ENCODE measurements around the gene HGF.
A peak's percentile ranks its signal among the peaks of the same experiment; 100 is the strongest.
"Not testable (repeated sequence)": the region's sequence is repeated elsewhere in the genome, so short reads cannot be mapped to it uniquely, and the experiment has no call there.

HGF gene

DNA sequence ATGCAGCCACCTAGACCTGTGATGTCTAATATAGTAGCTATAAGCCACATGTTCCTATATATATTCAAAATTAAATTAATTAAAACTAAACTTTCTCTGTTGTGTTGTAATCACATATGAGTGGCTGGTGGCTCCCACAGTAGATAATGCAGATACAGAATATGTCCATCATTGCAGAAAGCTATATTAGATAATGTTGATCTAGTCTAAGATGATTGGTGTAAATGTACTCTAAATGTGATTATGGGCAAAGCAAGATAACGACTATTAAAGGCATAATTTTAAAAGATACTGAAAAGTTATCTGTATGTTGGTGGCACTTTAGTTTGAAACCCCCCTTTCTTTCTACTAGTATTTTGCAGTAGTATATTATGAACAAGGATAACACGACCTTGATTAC lies 5.7 kb upstream of the HGF start:
- no peak for DNase-seq

- DNase-seq = no peak
Observed at GRCh38 chr7:81774551-81774950, 4.7 kb upstream of the HGF start.

GRCh38 chr7:81770728-81771223 lies 929 bp upstream of the HGF start:
- DNase-seq = no peak

- DNase-seq = no peak
Observed at GRCh38 chr7:81768951-81769778, 682 bp downstream of the HGF start.

DNA sequence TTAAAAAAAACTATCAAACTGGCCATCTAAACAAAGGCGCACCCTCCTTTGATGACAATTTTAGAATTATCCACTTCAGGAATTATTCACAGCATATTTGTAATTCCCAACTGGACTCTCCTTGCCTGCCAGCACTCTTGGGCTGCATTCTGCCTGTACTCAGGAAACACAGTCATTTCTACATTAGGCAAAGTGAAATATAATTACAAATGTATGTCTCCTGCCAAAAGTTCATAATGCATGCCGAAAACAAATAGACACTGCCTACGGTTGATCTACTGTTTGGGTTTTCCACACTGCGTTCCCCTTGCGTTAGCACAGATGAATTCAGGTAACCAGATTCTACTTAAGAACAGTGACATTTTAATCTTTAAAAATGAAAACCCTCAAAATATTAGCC lies 1.9 kb downstream of the HGF start:
- no peak for DNase-seq

DNA sequence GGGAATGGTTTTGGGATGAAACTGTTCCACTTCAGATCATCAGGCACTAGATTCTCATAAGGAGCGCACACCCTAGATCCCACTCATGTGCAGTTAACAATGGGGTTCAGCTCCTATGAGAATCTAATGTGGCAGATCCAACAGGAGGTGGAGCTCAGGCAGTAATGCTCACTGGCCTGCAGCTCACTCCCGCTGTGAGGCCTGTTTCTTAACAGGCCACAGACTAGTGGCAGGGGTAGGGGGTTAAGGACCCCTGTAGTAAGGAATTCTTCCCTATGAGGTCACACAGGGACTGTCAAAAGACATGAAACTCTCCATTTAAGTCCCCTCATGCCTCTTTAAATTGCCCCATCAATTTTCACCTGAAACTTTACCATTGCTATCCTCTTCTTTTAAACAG lies 8.0 kb downstream of the HGF start:
- DNase-seq = no peak

DNA sequence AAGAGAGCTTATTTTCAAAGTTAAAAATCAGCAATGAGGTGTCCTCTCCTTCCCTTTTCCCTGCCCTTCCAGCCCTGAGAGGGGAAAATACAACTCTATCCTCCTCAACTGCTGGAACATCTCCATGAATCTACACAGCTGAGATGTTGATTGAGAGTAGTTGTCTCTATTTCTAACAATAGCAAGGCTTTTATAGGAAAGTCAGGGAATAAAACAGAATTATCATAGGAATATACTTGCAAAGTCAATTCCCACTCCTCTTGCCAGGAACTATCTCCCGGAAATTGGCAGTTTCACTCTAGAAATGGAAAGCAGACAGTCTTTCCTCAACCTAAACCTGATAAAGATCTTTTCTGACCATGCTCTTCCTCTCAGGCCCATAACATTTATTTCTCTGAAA lies 8.8 kb downstream of the HGF start:
- no peak for DNase-seq

- DNase-seq = no peak
Observed at GRCh38 chr7:81754918-81755696, 14.7 kb downstream of the HGF start.

GRCh38 chr7:81753392-81753791 lies 16.5 kb downstream of the HGF start:
- no peak for DNase-seq

DNA sequence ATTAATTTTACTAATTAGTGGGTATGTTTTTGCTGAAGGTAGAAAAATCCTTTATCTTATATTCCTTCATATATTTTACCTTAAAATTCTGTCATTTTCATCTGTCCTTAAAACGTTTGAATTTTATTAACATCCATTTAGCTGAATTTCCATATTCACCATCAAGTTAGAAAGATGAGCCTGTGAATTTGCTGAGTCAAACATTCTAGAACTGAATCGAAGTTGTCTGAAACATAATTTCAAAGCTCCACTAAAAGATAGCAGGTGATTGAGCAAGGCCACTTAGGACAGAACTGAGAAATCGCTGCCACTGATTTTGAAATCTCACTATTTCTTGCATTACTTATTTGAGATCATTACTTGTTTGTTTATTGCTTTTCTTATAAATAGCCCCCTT lies 17.5 kb downstream of the HGF start:
- no peak for DNase-seq

DNA sequence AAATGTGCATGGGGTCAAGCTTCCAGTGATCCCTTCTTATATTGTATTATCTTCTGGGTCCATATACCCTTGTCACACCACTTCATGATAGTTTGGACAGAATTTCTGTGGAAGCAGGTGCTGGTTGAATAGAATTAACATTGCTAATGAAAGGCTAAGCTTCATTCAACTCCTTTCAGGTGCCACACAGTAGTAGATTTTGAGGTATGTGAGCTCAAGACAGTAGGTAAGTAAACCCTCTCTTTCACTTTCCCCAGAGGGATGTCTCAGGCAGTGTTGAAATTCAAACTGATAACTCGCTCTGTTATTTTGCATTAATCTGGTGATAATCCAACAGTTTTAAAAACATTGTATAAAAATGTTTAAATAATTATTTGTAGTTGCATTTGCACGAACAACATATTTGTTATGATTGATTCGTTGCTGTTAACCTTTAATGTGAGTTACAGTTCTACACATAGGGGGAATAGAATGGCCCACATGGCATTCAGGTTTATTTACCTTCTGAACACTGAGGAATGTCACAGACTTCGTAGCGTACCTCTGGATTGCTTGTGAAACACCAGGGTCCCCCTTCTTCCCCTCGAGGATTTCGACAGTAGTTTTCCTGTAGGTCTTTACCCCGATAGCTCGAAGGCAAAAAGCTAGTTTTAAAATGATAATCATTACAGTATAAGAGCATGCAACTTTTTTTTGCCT lies 18.1 kb downstream of the HGF start:
- DNase-seq = no peak

- DNase-seq = no peak
Observed at GRCh38 chr7:81745637-81746036, 24.2 kb downstream of the HGF start.

DNA sequence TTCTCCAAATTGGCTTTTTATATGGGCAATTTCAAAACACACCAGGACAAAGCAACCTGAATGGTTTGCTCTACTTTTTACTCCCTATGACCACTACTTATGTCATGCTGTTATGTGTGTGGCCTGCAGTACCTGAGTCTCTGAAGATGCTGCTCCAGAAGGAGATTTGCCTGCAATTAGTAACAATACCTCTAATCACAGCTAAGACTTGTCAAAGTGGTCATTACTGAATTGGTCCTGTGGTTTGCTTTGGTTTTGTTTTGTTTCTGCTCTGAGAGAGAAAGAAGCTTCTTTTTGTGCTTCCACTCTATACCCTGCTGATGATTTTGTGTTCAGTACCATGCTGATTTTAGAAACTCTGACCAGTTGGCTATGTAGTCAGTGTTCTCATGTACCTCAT lies 25.5 kb downstream of the HGF start:
- DNase-seq = no peak

GRCh38 chr7:81743665-81744064 lies 26.2 kb downstream of the HGF start:
- DNase-seq = no peak

- no peak for DNase-seq
Observed at GRCh38 chr7:81743201-81743600, 26.6 kb downstream of the HGF start.

DNA sequence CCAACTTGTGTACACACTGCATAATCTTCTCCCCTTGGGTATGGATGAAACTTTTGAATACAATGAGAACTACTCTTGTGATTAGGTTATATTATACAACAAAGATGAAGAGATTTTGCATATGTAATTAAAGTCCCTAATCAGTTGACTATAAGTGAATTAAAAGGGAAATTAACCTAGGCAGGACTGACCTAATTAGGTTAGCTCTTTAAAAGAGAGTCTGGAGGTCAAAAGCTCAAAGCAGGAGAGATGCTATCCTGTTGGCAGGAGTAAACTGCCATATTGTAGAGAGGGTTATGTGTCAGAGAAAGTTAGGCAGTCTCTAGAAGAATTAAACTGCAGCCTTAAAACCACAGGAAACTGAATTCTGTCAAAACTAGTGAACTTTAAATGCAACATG lies 29.4 kb downstream of the HGF start:
- no peak for DNase-seq

GRCh38 chr7:81736091-81736490 lies 33.8 kb downstream of the HGF start:
- no peak for DNase-seq

DNA sequence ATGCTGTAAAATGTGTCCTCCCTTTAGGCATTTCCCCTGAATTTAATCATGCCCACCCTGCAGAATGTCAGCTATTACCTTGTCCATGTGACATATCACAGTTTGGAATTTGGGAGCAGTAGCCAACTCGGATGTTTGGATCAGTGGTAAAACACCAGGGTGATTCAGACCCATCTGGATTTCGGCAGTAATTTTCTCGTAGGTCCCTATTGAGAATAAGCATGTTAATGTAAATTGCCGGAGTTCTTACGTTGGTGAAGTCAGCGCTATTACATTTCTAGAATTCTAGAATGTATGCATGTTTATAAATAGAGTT lies 44.1 kb downstream of the HGF start:
- DNase-seq = no peak

DNA sequence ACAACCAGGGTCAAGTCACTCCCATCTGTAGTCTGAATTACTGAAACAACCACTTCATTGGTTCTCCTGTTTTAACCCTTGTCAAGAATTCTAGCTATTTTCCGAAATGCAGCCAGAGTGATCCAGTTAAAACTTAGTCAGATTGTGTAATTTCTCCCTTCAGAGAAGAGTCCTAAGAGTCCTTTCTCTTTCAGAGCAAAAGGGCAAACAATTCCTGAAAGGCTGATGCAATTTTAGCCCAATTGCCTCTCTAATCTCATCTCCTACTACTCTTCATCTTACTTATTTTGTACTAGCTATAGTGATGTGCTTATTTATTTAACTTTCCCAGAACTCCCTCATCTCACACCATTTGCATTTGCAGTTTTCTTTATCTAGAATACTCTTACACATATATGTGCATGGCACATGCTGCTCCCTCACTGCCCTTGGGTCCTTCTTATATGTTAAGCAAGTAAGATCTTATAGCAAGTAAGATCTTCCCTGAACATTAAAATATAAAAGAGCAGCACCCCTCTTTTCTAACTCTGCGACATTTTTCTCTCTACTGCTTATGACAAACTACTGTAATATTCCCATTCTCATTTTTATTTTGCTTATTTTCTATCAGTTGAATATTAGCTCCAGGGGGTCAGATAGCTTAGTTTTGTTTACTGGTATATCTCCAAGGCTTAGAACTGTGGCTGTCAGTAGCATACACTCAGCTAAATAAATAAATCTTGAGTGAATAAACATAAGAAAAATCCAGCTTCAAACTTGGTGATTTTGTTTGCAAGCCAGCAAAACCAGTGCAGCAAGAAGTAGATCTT lies 44.6 kb downstream of the HGF start:
- DNase-seq = no peak

GRCh38 chr7:81722250-81722649 lies 47.6 kb downstream of the HGF start:
- not testable (repeated sequence) for DNase-seq

DNA sequence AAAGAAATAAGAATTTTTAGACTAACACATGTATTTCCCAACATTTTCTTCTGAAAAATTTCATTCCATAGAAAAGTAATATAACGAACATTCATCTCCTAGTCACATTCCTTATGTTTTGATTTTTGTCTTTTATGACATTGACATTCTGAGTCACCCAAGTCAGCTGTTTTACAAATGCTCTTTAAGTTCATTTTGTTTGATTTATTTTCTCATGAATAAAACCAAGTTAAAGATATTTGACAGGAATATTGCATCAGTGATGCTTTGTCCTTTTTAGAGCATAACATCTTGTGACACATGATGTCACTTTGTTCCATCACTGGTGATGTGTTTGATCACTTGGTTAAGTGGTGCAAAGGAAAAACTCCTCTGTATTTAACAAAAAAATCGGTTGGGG lies 48.4 kb downstream of the HGF start:
- DNase-seq = no peak

DNA sequence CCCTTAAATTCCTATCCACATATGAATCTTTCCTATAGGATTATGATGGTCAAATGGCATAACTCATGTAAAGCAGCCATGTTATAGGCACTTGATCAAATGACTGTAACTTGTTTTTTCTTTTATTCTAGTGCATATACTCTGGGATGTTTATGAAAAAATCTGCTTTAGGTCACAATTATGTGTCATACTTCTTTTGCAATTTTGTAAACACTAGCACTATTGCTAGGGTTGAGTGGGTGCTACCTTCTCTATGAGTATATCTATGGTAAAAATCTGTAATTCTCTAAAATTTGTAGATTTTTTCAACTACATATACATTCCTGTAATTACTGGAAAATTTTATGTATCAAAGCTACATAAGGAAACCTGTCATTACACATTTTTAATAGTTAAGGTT lies 50.0 kb downstream of the HGF start:
- DNase-seq = no peak

- peak; percentile 9 for DNase-seq
Observed at GRCh38 chr7:81715984-81716588, 53.8 kb downstream of the HGF start.

Data from NCI-H345 (cell line).